ENCODE measurements around the gene WDR41. TPM values are rescaled to one million over a fixed set of nuclear protein-coding genes. Genes with fewer than 3 reads are reported as not detected.

Gene WDR41
- total RNA-seq, 1 experiment from 2014 or later: 25.2 TPM

- no TSS peak for BruUV-seq (replicated peaks)
- Histone ChIP-seq H3K4me2 (no peak overlapping the region), H3K27me3 (ENCODE audit: insufficient read depth, low read depth) (peaks cover 8% of the 10 kb centered on the region; the same call in 1 of the 2 replicates), H3F3A (ENCODE audit: insufficient read depth, low read depth) (no peaks in the 10 kb centered on the region), H3K79me2 (ENCODE audit: low read depth) (no peaks in the 10 kb centered on the region), H3K4me3 (no peak overlapping the region), H4K20me1 (ENCODE audit: insufficient read depth) (no peaks in the 10 kb centered on the region), H2AFZ (no peak overlapping the region), H3K27ac (no peak overlapping the region), H3K9me3 (ENCODE audit: insufficient read depth, low read depth) (no peaks in the 10 kb centered on the region), H3K4me1 (replicated peaks; ENCODE audit: insufficient read depth) (no peaks in the 10 kb centered on the region), H3K9me2 (ENCODE audit: insufficient read depth) (no peaks in the 10 kb centered on the region), H3K36me3 (ENCODE audit: low read depth) (no peaks in the 10 kb centered on the region)
- intact Hi-C loops (cut with micrococcal nuclease; ENCODE audit: unreplicated experiment): no loop called here
- CTCF ChIA-PET: interaction anchor here (0.5 to 0.6 kb wide), 2 partner anchors 411 to 596 kb away, joined by 3 read pairs; no protein-coding TSS in a partner anchor
- TF ChIP-seq CTCF (conservative IDR thresholded peaks at IDR 0.05): no peak
- no peak for TF ChIP-seq EZH2 (IDR thresholded peaks at IDR 0.05; ENCODE audit: low read depth)
- POLR2A ChIA-PET (ENCODE audit: unreplicated experiment): no interaction called here
- no peak for DNase-seq
Measured at GRCh38 chr5:77409870-77410621, 82.1 kb downstream of the WDR41 start.

- no peak overlapping the region for H3K4me2 ChIP-seq
- H3K9me3 ChIP-seq (ENCODE audit: insufficient read depth, low read depth): no peaks in the 10 kb centered on the region
- H3K27ac ChIP-seq: no peak overlapping the region
- no peaks in the 10 kb centered on the region for H3K4me1 ChIP-seq (replicated peaks; ENCODE audit: insufficient read depth)
- no peak overlapping the region for H3K4me3 ChIP-seq
- TF ChIP-seq EZH2 (IDR thresholded peaks at IDR 0.05; ENCODE audit: low read depth) (no peak), CTCF (conservative IDR thresholded peaks at IDR 0.05) (no peak)
- no TSS peak for BruUV-seq (replicated peaks)
- no peaks in the 10 kb centered on the region for H4K20me1 ChIP-seq (ENCODE audit: insufficient read depth)
- peaks cover 8% of the 10 kb centered on the region; the same call in 1 of the 2 replicates for H3K27me3 ChIP-seq (ENCODE audit: insufficient read depth, low read depth)
- no peaks in the 10 kb centered on the region for H3K36me3 ChIP-seq (ENCODE audit: low read depth)
- H2AFZ ChIP-seq: no peak overlapping the region
- ChIA-PET POLR2A (ENCODE audit: unreplicated experiment) (no interaction called here), CTCF (no interaction called here)
- DNase-seq: no peak
- no peaks in the 10 kb centered on the region for H3K79me2 ChIP-seq (ENCODE audit: low read depth)
- no peaks in the 10 kb centered on the region for H3F3A ChIP-seq (ENCODE audit: insufficient read depth, low read depth)
- no peaks in the 10 kb centered on the region for H3K9me2 ChIP-seq (ENCODE audit: insufficient read depth)
- intact Hi-C loops (cut with micrococcal nuclease; ENCODE audit: unreplicated experiment): no loop called here
Measured at GRCh38 chr5:77407152-77407551, 85.0 kb downstream of the WDR41 start.

- no peaks in the 10 kb centered on the region for H4K20me1 ChIP-seq (ENCODE audit: insufficient read depth)
- TF ChIP-seq CTCF (conservative IDR thresholded peaks at IDR 0.05): no peak
- no peak for TF ChIP-seq EZH2 (IDR thresholded peaks at IDR 0.05; ENCODE audit: low read depth)
- H2AFZ ChIP-seq: no peak overlapping the region
- H3K79me2 ChIP-seq (ENCODE audit: low read depth): no peaks in the 10 kb centered on the region
- H3K27ac ChIP-seq: no peak overlapping the region
- H3F3A ChIP-seq (ENCODE audit: insufficient read depth, low read depth): no peaks in the 10 kb centered on the region
- H3K27me3 ChIP-seq (ENCODE audit: insufficient read depth, low read depth): peaks cover 8% of the 10 kb centered on the region; the same call in 1 of the 2 replicates
- no peaks in the 10 kb centered on the region for H3K36me3 ChIP-seq (ENCODE audit: low read depth)
- ChIA-PET CTCF (no interaction called here), POLR2A (ENCODE audit: unreplicated experiment) (no interaction called here)
- no peak overlapping the region for H3K4me2 ChIP-seq
- intact Hi-C loops (cut with micrococcal nuclease; ENCODE audit: unreplicated experiment): no loop called here
- no peak for DNase-seq
- no peak overlapping the region for H3K4me3 ChIP-seq
- BruUV-seq (replicated peaks): no TSS peak
- no peaks in the 10 kb centered on the region for H3K9me2 ChIP-seq (ENCODE audit: insufficient read depth)
- no peaks in the 10 kb centered on the region for H3K9me3 ChIP-seq (ENCODE audit: insufficient read depth, low read depth)
- H3K4me1 ChIP-seq (replicated peaks; ENCODE audit: insufficient read depth): no peaks in the 10 kb centered on the region
Measured at GRCh38 chr5:77402796-77403195, 89.3 kb downstream of the WDR41 start.
